C1 segment of cervical spinal cord (tissue), 14 donors: ENCODE data around the gene TAOK3.
"Not testable (repeated sequence)": the region's sequence is repeated elsewhere in the genome, so short reads cannot be mapped to it uniquely, and the experiment has no call there.

ENCODE experiments used
- DNase-seq, 14 donors: peaks; one replicate each; lab custom pipeline; 2025; lab: John Stamatoyannopoulos, UW

The TAOK3 gene

GRCh38 chr12:118372541-118373495 lies at the start of gene TAOK3:
TAOK3 (minus strand) TSS chr12:118372907; CDS start chr12:118255567, 117,340 bp downstream.
- DNase-seq = peak; percentile 78 to 99 (median 98)

- no peak for DNase-seq
Observed at GRCh38 chr12:118420673-118421072, 48.0 kb upstream of the TAOK3 start.

GRCh38 chr12:118418385-118419057 lies 45.8 kb upstream of the TAOK3 start:
- no peak for DNase-seq

GRCh38 chr12:118417942-118418341 lies 45.2 kb upstream of the TAOK3 start:
- DNase-seq = no peak

- DNase-seq = no peak
Observed at GRCh38 chr12:118409834-118410233, 37.1 kb upstream of the TAOK3 start.

GRCh38 chr12:118408241-118408640 lies 35.5 kb upstream of the TAOK3 start:
- not testable (repeated sequence) for DNase-seq

GRCh38 chr12:118404876-118405521 lies 32.3 kb upstream of the TAOK3 start:
- peak in 2 of 14 donors; percentile 3 to 22 for DNase-seq

GRCh38 chr12:118402251-118402650 lies 29.5 kb upstream of the TAOK3 start:
- no peak for DNase-seq

- no peak for DNase-seq
Observed at GRCh38 chr12:118398940-118399339, 26.2 kb upstream of the TAOK3 start.

- DNase-seq = no peak
Observed at GRCh38 chr12:118398524-118398923, 25.8 kb upstream of the TAOK3 start.

DNA sequence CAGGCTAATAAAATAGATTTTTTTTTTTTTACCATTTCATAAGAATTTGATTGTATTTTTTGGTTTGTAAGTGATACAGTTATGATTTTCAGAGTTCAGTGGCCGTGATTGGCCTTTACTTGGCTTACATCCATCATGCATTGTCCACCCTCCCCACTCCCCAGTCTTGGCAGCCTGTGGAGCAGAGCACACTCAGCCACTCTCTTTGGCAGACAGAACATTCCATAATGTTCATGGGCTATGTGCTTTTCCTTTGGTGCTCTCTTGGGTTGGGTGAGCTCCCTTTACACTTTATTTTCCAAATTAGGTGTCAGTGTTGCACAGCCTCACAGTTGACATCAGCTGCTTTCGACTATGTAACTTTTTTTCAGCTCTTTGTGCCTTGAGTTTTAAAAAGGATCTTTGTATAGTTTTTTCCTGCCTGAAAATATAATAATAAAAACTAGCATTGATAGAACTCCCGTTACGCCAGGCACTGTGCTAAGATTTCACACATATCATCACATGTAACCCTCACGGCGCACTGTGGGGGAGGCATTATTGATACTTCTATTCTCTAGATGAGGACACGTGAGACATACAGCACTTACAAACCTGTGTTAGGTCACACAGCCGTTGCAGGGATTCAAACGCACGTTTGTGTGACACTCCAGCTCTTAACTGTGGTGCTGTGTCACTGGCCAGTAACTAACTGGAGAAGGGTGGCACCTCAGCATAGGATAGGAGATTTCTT lies 25.2 kb upstream of the TAOK3 start:
- DNase-seq = no peak

- DNase-seq = peak in 1 of 14 donors; percentile 81
Observed at GRCh38 chr12:118391836-118392235, 19.1 kb upstream of the TAOK3 start.

GRCh38 chr12:118391424-118391823 lies 18.7 kb upstream of the TAOK3 start:
- no peak for DNase-seq

GRCh38 chr12:118377884-118378470 lies 5.3 kb upstream of the TAOK3 start:
- DNase-seq = peak in 11 of 14 donors; percentile 25 to 78 (median 39)

DNA sequence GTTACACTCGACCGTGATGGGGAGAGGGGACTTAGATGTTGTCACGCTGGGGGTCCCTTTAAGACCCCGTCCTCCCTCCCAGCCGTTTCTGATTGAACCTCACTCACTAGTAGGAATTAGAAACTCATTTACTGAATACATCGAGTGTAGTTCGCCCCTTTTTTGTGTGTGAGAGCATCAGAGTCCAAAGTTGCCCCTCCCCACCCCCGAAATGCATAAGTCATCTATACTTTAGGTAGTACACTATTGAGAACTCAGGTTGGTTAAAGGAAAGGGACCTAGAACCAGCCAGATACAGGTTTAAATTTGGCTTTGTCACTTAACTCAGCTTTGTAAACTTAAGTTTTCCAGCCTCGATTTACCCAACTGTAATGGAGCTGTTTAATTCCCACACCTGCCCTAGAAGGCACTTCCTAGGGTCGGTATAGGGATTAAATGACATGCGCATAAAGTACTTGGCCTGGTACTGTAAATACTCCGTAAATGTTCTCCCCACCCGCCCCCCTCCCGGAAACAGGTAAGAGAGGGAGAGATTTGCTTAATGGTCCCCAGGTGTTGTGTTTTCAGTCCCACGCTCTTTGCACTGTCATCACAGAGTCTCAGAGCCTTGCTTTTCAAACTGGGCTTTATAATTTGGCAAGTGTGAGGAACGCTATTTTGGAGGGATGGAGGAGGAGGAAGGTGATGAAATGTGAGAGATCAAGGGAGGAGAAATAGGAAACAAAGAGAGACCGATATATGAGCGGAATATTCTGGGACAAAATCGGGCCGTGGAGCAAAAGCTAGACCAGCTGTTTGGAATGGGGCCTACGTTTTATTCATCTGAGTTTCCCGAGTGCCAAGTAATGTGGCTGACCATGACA lies 4.5 kb upstream of the TAOK3 start:
- DNase-seq = peak in 1 of 14 donors; percentile 42

- peak; percentile 34 to 95 (median 90) for DNase-seq
Observed at GRCh38 chr12:118376089-118377020, 3.6 kb upstream of the TAOK3 start, which contains the start of gene SUDS3. SUDS3 (plus strand) TSS chr12:118376555; CDS start chr12:118376692, 137 bp downstream.

DNA sequence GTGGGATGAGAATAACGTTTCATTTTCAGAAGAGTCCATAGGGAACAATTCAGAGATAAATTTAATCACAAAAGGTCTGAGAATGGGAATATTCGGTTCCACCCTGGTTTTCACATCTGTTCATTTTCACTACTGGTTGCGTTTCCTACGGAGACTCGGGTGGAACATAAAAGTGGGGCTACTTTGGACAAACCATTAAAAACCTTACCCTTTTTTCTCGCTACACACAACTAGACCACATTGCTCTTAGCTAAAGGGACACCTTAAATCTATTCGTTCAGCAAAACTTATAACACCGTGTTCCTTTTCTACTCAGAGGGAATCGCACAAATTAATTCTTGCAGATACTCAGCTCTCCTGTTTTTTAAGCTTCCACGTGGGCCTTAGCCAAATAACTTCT lies 2.6 kb upstream of the TAOK3 start:
- DNase-seq = no peak

- no peak for DNase-seq
Observed at GRCh38 chr12:118374909-118375308, 2.2 kb upstream of the TAOK3 start.
